DND-41 (cell line): Measurements from ENCODE around the gene SNX19.

Source experiments
- CTCF ChIP-seq: IDR thresholded peaks from 2 replicates; pipeline ENCODE4 v1.5.1; 2012; ENCODE audit warnings: borderline replicate concordance, low read length, moderate library complexity, mild to moderate bottlenecking; ENCODE audit not compliant: poor library complexity, severe bottlenecking; ENCODE audit errors: extremely low read depth
- EZH2 ChIP-seq: IDR thresholded peaks from 3 replicates; pipeline ENCODE4 v1.6.1; 2012; ENCODE audit warnings: borderline replicate concordance, low read depth, mild to moderate bottlenecking, moderate library complexity, low read length, inconsistent platforms; ENCODE audit not compliant: severe bottlenecking

- TF ChIP-seq CTCF (no peak), EZH2 (no peak)
Observed at GRCh38 chr11:130874955-130875531, 41.2 kb downstream of the SNX19 start.
